ENCODE data around the gene SLC20A1.

Gene SLC20A1

GRCh38 chr2:112709703-112710102 lies 64.0 kb downstream of the SLC20A1 start:
- no peak for DNase-seq (ENCODE audit: low spot score)

- no peak for DNase-seq (ENCODE audit: low spot score)
These were observed 65.4 kb downstream of the SLC20A1 start for GRCh38 chr2:112710956-112711750.

- no peak for DNase-seq (ENCODE audit: low spot score)
These were observed 66.7 kb downstream of the SLC20A1 start for GRCh38 chr2:112712465-112712864.

- no peak for DNase-seq (ENCODE audit: low spot score)
These were observed 67.3 kb downstream of the SLC20A1 start for GRCh38 chr2:112712903-112713584.
